Pulmonary artery endothelial cell (primary cell): ENCODE data around the gene FBLIM1. TPM values are rescaled to one million over a fixed set of nuclear protein-coding genes. Genes with fewer than 3 reads are reported as not detected.
"Not testable (repeated sequence)": the region's sequence is repeated elsewhere in the genome, so short reads cannot be mapped to it uniquely, and the experiment has no call there.

ENCODE experiments used
- DNase-seq: peaks from one replicate; pipeline ENCODE4 v3.0.0-alpha.2; 2011; ENCODE audit warnings: low read depth, low spot score
- total RNA-seq: library from RNA; depleted of rRNA; stranded (reverse); fragments of >200 nt; gene quantifications from 2 replicates; pipeline ENCODE4 v1.2.3, GENCODE V29; 2014

Gene FBLIM1
- total RNA-seq, 1 donor from 2014 or later: 321 TPM

DNA sequence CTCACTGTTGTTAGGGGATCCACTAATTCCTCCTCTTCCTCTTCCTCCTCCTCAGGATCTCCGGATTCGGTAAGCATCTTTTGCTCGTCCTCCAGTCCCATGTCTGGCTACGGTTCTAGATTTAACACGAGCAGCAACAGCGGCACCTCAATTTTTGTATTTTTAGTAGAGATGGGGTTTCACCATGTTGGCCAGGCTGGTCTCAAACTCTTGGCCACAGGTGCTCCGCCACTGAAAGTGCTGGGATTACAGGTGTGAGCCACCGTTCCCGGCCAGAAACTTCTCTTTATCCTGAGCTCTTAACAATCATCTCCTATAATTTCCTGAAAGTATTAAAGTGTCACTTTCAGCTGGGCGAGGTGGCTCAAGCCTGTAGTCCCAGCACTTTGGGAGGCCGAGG, 49.0 kb downstream of the FBLIM1 start, which contains the start of gene UQCRHL:
UQCRHL (minus strand) TSS at position 101 of the 400 bp plus-strand sequence; CDS start at position 101, 0 bp downstream.
- not testable (repeated sequence) for DNase-seq

DNA sequence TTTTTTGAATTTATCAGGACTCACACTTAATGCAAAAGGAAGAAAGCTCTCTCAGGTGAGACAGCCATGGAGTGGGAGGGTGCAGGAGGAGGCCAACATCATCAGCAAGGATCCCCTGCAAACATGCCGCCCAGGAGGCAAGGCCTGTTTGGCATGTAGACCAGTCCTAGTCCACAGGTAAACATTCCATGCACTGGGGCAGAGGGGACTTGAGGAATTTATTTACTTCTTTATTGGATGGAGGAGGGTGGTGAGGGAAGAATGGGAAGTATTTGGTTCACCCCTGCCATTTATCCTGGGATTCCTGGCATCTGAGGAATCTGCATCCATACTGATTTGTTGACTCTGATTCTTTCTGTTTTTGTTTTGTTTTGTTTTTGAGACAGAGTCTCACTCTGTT, 50.4 kb downstream of the FBLIM1 start:
- DNase-seq: no peak

DNA sequence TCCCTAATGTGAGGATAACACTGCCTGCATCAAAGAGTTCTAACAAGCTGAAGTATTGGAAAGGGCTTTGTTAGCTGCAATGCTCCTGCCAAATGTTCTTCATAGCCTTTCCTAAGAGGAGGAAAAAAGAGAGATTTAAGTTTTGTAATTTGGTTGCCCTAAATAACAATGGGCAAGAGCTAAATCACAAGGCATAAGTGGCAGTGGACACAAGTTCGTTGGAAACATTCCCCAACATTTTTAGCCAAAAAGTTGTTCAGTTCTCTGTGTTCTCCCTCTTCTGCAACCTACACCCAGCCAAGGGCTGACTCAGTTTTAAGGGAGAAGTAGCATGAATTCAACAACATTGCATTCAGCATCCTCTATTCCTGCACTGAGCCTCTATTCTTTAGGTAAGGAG, 51.5 kb downstream of the FBLIM1 start:
- no peak for DNase-seq

DNA sequence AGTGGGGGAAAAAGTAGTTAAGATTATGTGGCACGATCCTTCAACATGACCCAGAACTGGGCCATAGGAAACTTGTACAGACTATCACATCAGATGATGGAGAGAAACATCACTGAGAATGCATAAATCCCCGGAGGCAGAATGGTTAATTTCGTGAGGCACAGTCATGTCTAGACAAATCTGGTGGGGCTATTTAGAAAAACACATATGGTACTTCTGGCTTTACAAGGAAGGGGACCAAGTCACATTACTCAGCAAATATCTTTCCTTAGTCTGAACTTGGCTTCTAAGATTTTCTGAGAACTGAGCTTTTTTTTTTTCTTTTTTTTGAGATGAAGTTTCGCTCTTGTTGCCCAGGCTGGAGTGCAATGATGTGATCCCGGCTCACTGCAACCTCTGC, 58.1 kb downstream of the FBLIM1 start:
- DNase-seq: no peak

DNA sequence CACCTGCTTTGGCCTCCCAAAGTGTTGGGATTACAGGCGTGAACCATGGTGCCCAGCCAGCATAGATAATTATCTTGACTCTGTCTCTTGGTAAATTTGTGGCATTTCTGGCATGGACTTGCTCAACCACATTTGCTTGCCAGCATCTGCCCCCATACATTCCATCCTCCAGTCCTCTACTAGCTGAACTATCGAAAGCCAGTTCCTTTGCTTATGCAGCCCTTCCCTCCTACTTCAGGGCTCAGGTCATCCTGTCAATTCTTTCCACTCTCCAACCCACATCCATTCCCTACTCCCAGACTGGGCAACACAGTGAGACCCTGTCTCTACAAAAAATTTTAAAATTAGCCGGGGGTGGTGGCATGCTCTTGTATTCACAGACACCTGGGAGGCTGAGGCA, 61.9 kb downstream of the FBLIM1 start:
- no peak for DNase-seq

DNA sequence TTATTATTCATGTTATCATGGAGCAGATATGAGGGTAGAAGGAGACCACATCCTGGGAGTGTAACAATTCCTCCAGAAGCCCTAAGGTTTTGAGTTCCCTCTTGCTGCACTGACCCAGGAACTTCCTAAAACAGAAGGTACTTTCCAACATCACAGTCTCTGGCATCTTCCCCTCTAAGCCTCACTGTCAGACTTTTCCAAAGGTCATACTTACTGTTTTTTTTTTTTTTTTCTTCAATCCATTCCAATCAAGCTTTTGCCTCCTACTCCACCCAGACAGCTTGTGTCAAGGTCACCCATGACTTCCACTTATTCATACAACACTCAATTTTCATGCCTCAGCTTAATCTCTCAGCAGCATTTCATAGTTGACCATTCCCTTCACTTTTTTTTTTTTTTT, 67.2 kb downstream of the FBLIM1 start:
- no peak for DNase-seq

DNA sequence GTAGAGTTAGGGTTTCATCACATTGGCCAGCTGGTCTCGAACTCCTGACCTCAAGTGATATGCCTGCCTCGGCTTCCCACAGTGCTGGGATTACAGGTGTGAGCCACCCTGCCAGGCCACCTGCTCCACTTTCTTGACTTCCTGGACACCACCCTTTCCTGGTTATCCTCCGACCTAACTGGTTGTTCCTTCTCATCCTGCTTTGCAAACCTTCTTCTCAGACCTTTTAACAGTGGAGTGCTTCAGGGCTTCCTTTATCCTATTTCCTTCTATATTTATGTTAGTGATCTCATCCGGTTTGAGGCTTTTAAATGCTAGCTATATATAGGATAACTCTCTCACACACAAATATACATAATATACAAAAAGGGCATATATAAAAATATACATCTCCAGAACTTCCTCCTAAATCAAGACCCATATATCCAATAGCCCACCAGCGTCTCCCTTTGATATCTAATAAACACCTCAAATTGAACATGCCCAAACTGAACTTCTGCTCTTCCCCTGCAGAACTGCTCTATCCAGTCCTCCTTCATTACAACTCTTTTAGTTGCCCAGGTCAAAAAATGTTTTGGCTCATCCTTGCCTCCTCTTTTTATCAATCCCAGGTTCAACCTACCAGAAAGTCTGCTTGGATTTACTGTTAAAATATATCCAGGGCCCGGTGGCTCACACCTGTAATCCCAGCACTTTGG, 68.4 kb downstream of the FBLIM1 start:
- DNase-seq: no peak

DNA sequence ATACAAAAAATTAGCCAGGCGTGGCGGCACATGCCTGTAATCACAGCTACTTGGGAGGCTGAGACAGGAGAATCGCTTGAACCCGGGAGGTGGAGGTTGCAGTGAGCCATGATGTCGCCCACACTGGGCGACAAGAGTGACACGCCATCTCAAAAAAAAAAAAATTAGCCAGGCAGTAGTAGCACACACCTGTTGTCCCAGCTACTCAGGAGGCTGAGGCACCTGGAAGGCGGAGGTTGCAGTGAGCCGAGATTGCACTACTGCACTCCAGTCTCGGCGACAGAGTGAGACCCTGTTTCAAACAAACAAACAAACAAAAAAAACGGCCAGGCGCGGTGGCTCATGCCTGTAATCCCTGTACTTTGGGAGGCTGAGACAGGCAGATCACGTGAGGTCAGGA, 69.0 kb downstream of the FBLIM1 start:
- DNase-seq: not testable (repeated sequence)

DNA sequence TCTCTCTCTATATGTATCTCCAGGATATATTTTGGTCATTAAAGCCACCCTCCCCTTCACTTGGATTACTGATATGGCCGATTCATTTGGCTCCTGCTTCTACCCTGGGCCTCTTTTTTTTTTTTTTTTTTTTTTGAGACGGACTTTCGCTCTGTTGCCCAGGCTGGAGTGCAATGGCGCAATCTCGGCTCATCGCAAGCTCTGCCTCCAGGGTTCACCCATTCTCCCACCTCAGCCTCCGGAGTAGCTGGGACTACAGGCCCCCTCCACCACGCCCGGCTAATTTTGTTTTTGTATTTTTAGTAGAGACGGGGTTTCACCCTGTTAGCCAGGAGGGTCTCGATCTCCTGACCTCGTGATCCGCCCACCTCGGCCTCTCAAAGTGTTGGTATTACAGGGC, 70.3 kb downstream of the FBLIM1 start:
- not testable (repeated sequence) for DNase-seq

DNA sequence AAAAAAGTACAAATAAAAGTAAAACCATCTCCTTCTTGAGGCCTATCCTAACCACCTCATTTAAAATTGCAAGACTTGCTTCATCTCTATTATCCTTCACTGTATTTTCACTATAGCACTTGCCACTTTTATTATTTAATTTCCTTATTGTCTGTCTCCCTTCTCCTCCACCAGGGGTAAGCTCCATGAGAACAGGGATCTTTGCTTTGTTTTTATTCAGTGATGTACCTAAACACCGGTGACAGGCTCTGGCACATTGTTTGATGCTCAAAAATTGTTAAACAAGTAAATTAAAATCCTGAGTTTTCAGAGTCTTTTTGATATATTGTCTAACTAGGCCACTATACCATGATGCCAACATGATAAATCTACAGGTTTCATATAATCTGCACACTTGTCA, 71.7 kb downstream of the FBLIM1 start:
- no peak for DNase-seq

DNA sequence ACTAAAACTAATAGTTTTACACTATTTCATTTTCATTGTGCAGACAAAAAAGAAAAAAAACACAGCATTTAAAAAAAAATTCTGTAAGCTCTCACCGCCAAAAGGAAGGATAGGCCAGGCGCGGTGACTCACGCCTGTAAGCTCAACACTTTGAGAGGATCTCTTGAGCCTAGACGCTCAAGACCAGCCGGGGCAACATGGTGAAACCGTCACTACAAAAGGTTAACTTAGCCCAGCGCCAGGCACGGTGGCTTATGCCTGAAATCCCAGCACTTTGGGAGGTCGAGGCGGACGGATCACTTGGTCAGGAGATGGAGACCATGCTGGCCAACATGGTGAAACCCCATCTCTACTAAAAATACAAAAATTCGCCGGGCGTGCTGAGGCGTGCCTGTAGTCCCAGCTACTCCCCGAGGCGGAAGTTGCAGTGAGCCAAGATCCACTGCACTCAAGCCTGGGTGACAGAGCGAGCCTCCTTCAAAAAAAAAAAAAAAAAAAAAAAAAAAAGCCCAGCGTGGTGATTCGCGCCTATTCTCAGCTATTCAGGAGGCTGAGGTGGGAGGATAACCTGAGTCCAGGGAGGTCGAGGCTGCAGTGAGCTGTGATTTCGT, 74.6 kb downstream of the FBLIM1 start:
- no peak for DNase-seq

DNA sequence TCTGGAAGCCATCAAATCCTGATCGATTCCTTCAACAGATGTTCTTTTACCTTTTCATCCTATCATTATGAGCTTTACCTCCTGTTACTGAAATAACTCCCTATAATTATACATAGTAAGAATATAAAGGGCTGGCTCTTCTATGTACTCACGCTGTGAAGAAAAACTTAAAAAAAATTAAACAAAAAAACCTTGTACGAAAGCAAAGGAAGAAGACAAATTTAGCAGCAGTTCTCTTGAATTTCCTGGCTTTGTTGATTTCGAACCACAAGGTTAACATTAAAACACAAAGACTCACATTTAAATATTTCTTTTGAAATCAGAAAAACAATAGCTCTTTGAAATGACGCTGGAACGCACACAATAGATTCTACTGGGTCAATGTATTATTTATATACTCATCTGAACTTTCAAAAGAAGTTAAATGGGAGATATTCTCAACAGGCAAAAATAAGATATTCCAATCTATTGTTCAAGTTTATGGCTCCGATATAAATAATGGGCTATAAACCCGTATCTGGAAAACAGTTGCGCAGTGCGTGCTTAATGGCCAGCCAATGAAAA, 75.3 kb downstream of the FBLIM1 start:
- no peak for DNase-seq

DNA sequence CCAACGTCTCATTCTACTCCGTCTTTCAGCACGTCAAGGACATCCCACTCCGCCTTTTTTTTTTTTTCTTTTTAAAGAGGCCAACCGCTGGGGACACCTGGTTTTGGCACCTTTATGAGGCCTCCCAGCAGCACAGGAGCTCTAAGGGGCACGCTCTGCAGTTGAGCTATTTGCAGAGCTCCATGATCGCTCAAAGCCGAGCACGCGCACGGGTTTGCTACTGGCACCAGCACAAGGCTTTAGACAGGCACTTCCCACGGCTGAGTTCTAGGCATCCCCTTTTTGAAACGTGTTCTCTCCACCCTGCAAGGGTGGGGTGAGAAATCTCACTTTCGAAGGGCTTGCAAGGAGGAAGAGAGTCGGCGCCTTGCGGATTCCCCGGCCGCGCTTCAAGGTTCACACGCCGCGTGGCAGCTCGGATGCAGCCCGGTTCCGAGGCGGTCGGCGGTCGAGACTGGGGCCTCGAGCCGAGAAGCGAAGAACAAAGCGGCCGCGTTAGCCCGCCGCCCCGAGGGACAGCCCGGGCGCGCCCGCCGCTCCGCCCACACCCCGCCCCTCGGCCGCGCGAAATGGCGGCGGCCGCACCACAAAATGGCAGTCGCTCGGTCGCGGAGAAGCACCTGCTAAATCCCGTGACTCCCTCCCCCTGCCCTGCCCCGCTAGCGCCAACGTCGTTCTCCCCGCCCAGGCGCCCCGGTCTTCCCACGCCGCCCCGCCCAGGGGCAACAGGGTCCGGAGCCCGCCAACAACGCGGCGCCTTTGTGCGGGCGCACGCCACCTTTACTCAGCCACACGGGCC, 76.0 kb downstream of the FBLIM1 start:
- DNase-seq: peak; percentile 85

DNA sequence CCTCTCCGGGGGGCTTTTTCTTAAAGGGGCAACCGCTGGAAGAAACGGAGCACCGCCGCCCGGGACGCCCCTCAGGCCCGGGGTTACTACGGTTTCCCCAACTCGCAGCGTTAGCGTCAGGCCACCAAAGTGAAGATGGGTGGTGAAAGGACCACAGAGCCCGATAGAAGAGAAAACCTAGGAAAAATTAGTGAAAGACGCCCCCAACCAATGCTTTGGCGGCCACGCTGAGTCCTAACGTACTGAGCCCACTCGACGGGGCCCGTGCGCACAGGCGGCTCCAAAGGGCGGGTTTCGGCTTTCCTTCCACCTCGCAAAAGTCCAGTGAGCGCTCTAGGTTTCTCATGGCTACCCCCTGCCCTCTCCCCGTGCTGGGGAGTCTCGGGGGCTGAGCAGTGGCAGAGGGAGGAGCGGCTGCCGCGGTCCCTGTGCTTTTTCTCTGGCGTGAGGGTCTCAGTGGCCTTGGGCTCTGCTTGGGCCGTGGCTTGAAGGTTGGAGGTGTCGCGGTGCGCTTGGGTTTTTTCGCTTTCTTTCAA, 76.7 kb downstream of the FBLIM1 start:
- no peak for DNase-seq

DNA sequence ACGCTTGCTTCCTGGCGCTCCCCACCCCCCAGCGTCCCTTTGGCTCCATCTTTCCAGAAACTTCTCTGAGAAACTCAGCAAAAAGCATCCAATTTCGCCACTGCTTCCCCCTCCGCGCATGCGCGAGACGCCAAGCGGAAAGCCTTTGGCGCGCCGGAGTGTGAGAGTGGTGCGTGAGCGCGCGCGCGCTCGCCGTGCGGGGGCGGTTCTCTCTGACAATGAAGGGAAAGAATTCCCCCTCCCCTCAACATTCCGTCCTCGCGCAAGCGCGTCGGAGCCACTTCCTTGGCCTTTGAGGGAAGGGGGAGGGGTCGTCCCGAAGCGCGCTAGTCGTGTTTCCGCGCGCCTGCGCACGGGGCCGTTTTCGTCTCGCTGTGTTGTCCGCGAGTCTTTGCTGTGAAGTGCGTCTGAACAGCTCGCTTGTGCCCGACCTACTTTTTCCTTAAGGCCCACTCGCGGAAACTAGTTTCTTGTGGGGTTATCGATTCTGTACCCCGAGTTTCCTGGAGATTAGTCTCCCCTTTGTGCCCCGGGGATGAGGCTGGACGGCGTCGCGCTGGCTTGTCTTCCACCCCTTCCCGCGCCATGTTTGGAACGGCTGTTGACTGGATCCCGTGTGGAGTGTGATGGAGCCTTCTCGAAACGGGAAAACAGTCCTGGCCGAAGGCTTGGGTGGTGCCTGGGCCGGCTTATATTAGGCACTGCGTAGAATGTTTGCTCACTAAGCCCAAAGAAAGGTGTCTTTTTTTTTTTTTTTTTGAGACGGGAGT, 77.3 kb downstream of the FBLIM1 start:
- DNase-seq: peak; percentile 95

Other genes starting within 250 kb of the FBLIM1 start
- 4.2 and 6.3 TPM in 2 replicates for gene CASP9, start 234.6 kb upstream of the FBLIM1 start, total RNA-seq
- gene DNAJC16, start 231.9 kb upstream of the FBLIM1 start, total RNA-seq: 13.1 and 17.4 TPM in 2 replicates
- 1.4 and 1.5 TPM in 2 replicates for gene AGMAT, start 173.7 kb upstream of the FBLIM1 start, total RNA-seq
- 14.2 and 21.3 TPM in 2 replicates for gene DDI2, start 141.3 kb upstream of the FBLIM1 start, total RNA-seq
- gene PLEKHM2, start 74.5 kb upstream of the FBLIM1 start, total RNA-seq: 49.8 and 57.6 TPM in 2 replicates
- 0.20 and 0.42 TPM in 2 replicates for gene SLC25A34, start 22.5 kb upstream of the FBLIM1 start, total RNA-seq
- gene TMEM82, start 16.3 kb upstream of the FBLIM1 start, total RNA-seq: not detected in 2 replicates
- gene UQCRHL, start 48.9 kb downstream of the FBLIM1 start, total RNA-seq: 2.4 and 4.7 TPM in 2 replicates
- gene SPEN, start 88.9 kb downstream of the FBLIM1 start, total RNA-seq: 18.9 and 31.7 TPM in 2 replicates
- gene ZBTB17, start 217.3 kb downstream of the FBLIM1 start, total RNA-seq: 52.4 and 63.3 TPM in 2 replicates
- gene SRARP, start 245.4 kb downstream of the FBLIM1 start, total RNA-seq: not detected in 2 replicates